H1 (cell line): ENCODE results near the gene GLB1L2. TPM values are rescaled to one million over a fixed set of nuclear protein-coding genes. Genes with fewer than 3 reads are reported as not detected.

ENCODE experiments used
- CTCF ChIA-PET: fragments of 300-600 bp; sonication (Branson Sonifier 250); formaldehyde crosslinking; loops from one replicate; lab custom pipeline; 2021; ENCODE audit not compliant: partially characterized antibody; lab: Charles Lee
- POLR2A ChIA-PET: fragments of 300-600 bp; sonication (Branson Sonifier 250); formaldehyde crosslinking; loops from one replicate; lab custom pipeline; 2021; ENCODE audit warnings: inconsistent platforms; ENCODE audit not compliant: partially characterized antibody; lab: Charles Lee
- DNase-seq, 2 experiments: peaks; one replicate each; pipeline versions ENCODE4 v3.0.0 to v3.0.0-alpha.2; 2010 to 2022; ENCODE audit warnings: low spot score in 2 of 2, low read depth in 1 of 2, mixed read lengths in 1 of 2
- FAIRE-seq: peaks from 2 replicates; lab custom pipeline; 2011; peaks lifted over from hg19 to GRCh38; lab: Jason Lieb, UNC
- H2AFZ ChIP-seq: 2 replicates; pipeline ENCODE4 v1.8.1; 2012; ENCODE audit warnings: low read length, inconsistent platforms
- H2AK5ac ChIP-seq: 2 replicates; pipeline ENCODE4 v1.6.1; 2013; ENCODE audit warnings: low read depth, low read length
- H2BK120ac ChIP-seq: replicated peaks from 2 replicates; pipeline ENCODE3; 2013; ENCODE audit warnings: low read depth, low read length, inconsistent platforms
- H2BK12ac ChIP-seq: 2 replicates; pipeline ENCODE4 v1.6.1; 2013; ENCODE audit warnings: low read depth, low read length
- H2BK15ac ChIP-seq: 2 replicates; pipeline ENCODE4 v1.6.1; 2013; ENCODE audit warnings: low read length
- H2BK20ac ChIP-seq: 2 replicates; pipeline ENCODE4 v1.6.1; 2013; ENCODE audit warnings: low read length
- H2BK5ac ChIP-seq: 2 replicates; pipeline ENCODE4 v1.6.1; 2013; ENCODE audit warnings: low read depth, low read length
- H3K14ac ChIP-seq: 2 replicates; pipeline ENCODE4 v1.6.1; 2013; ENCODE audit warnings: inconsistent platforms; ENCODE audit not compliant: insufficient read length
- H3K18ac ChIP-seq: 2 replicates; pipeline ENCODE4 v1.6.1; 2013; ENCODE audit warnings: low read length; ENCODE audit errors: extremely low read depth
- H3K23ac ChIP-seq: 2 replicates; pipeline ENCODE4 v1.6.1; 2013; ENCODE audit warnings: inconsistent platforms; ENCODE audit not compliant: insufficient read length
- H3K23me2 ChIP-seq: 2 replicates; pipeline ENCODE4 v1.6.1; 2013; ENCODE audit warnings: low read depth, low read length
- H3K27ac ChIP-seq: 2 replicates; pipeline ENCODE4 v1.6.1; 2011; ENCODE audit warnings: low read depth, low read length, inconsistent platforms
- H3K27me3 ChIP-seq, 4 experiments: replicated peaks in 1 of 4; 1 replicate in 1 of 4; 2 replicates in 3 of 4; pipeline versions ENCODE4 v1.6.1 to v1.8.1; 2011 to 2013; ENCODE audit warnings: low read length in 3 of 4, mild to moderate bottlenecking in 3 of 4, inconsistent platforms in 2 of 4, mixed read lengths in 2 of 4, moderate library complexity in 1 of 4; ENCODE audit not compliant: control insufficient read depth in 3 of 4, insufficient read depth in 3 of 4; ENCODE audit errors: extremely low read depth in 1 of 4
- H3K36me3 ChIP-seq, 4 experiments: 2 replicates each; pipeline versions ENCODE4 v1.6.1 to v1.8.1; 2011 to 2013; ENCODE audit warnings: mild to moderate bottlenecking in 4 of 4, low read length in 3 of 4, moderate library complexity in 2 of 4, control low read depth in 1 of 4, inconsistent platforms in 1 of 4; ENCODE audit not compliant: insufficient read depth in 4 of 4, control insufficient read depth in 2 of 4
- H3K4ac ChIP-seq: replicated peaks from 2 replicates; pipeline ENCODE3; 2013; ENCODE audit warnings: low read length, low read depth, mixed read lengths, inconsistent platforms; ENCODE audit not compliant: insufficient read length
- H3K4me1 ChIP-seq, 4 experiments: replicated peaks in 1 of 4; 1 replicate in 1 of 4; 2 replicates in 3 of 4; pipeline versions ENCODE4 v1.6.1 to v1.8.1; 2011 to 2013; ENCODE audit warnings: low read length in 3 of 4, inconsistent platforms in 2 of 4, mixed read lengths in 1 of 4; ENCODE audit not compliant: insufficient read depth in 4 of 4, control insufficient read depth in 3 of 4
- H3K4me2 ChIP-seq, 2 experiments: 2 replicates each; pipeline versions ENCODE4 v1.6.1 to v1.8.1; 2011 to 2013; ENCODE audit warnings: low read depth in 2 of 2, low read length in 2 of 2, control low read depth in 1 of 2, inconsistent platforms in 1 of 2, mild to moderate bottlenecking in 1 of 2; ENCODE audit not compliant: insufficient read depth in 1 of 2
- H3K4me3 ChIP-seq, 4 experiments: fragments of 200-600, 300-600 bp in 1 of 4; sonication (generic), shearing (Covaris generic), sonication (Bioruptor Twin) in 1 of 4; 2 replicates each; pipeline versions ENCODE4 v1.5.1 to v1.8.1; 2011 to 2016; ENCODE audit warnings: low read length in 4 of 4, low read depth in 3 of 4, control low read depth in 2 of 4, inconsistent platforms in 2 of 4, mild to moderate bottlenecking in 2 of 4, mixed read lengths in 1 of 4, moderate library complexity in 1 of 4; ENCODE audit not compliant: insufficient read depth in 2 of 4; ENCODE audit errors: extremely low read depth in 1 of 4
- H3K56ac ChIP-seq: replicated peaks from 2 replicates; pipeline ENCODE3; 2013; ENCODE audit warnings: low read depth, mild to moderate bottlenecking, mixed read lengths, low read length, inconsistent platforms; ENCODE audit not compliant: insufficient read length
- H3K79me1 ChIP-seq: 2 replicates; pipeline ENCODE4 v1.6.1; 2013; ENCODE audit warnings: low read depth, low read length, control low read depth
- H3K79me2 ChIP-seq, 2 experiments: 2 replicates each; pipeline versions ENCODE4 v1.6.1 to v1.8.1; 2012 to 2013; ENCODE audit warnings: low read length in 2 of 2, mild to moderate bottlenecking in 2 of 2, inconsistent platforms in 1 of 2; ENCODE audit not compliant: insufficient read depth in 2 of 2, control insufficient read depth in 1 of 2
- H3K9ac ChIP-seq, 4 experiments: replicated peaks in 1 of 4; 1 replicate in 1 of 4; 2 replicates in 3 of 4; pipeline versions ENCODE4 v1.6.1 to v1.8.1; 2011 to 2013; ENCODE audit warnings: low read depth in 3 of 4, low read length in 3 of 4, control low read depth in 2 of 4, mild to moderate bottlenecking in 2 of 4, moderate library complexity in 2 of 4, inconsistent platforms in 1 of 4; ENCODE audit errors: extremely low read depth in 1 of 4
- H3K9me3 ChIP-seq, 2 experiments: 2 replicates each; pipeline versions ENCODE4 v1.6.1 to v1.8.1; 2012 to 2013; ENCODE audit warnings: mild to moderate bottlenecking in 2 of 2, moderate library complexity in 2 of 2, control low read depth in 1 of 2, inconsistent platforms in 1 of 2, low read depth in 1 of 2, low read length in 1 of 2, mixed read lengths in 1 of 2; ENCODE audit not compliant: insufficient read depth in 2 of 2
- H4K20me1 ChIP-seq, 2 experiments: replicated peaks in 1 of 2; 2 replicates each; pipeline versions ENCODE3 to v1.8.1; 2011 to 2013; ENCODE audit warnings: inconsistent platforms in 2 of 2, low read length in 2 of 2, mild to moderate bottlenecking in 1 of 2; ENCODE audit not compliant: insufficient read depth in 2 of 2, control insufficient read depth in 1 of 2
- H4K5ac ChIP-seq: 2 replicates; pipeline ENCODE4 v1.6.1; 2013; ENCODE audit warnings: low read length, low read depth, mixed read lengths, inconsistent platforms; ENCODE audit not compliant: insufficient read length
- H4K8ac ChIP-seq: 2 replicates; pipeline ENCODE4 v1.8.0; 2013; ENCODE audit warnings: mild to moderate bottlenecking, moderate library complexity, low read length, inconsistent platforms; ENCODE audit not compliant: insufficient read depth; ENCODE audit errors: extremely low read depth
- H4K91ac ChIP-seq: replicated peaks from 2 replicates; pipeline ENCODE3; 2013; ENCODE audit warnings: low read length, mixed read lengths, inconsistent platforms; ENCODE audit not compliant: insufficient read length
- BRCA1 ChIP-seq: IDR thresholded peaks from 2 replicates; pipeline ENCODE4 v1.6.1; 2012; ENCODE audit warnings: low read depth, low read length, improper control_type of control experiment
- CBX5 ChIP-seq: fragments of 300-800, 300-1000 bp; sonication (generic); IDR thresholded peaks from 2 replicates; pipeline ENCODE4 v1.7.1; 2016; ENCODE audit warnings: antibody characterized with exemption, low read length, low read depth
- NANOG ChIP-seq: IDR thresholded peaks from 2 replicates; pipeline ENCODE4 v1.6.1; 2011; ENCODE audit warnings: low read length, low read depth, mild to moderate bottlenecking, inconsistent platforms; ENCODE audit not compliant: insufficient read depth, poor library complexity, severe bottlenecking
- SAP30 ChIP-seq: fragments of 300-600 bp; sonication (generic); IDR thresholded peaks from 2 replicates; pipeline ENCODE4 v1.7.1; 2012; ENCODE audit warnings: low read length, moderate library complexity, mild to moderate bottlenecking, inconsistent platforms; ENCODE audit not compliant: insufficient read depth, insufficient replicate concordance
- SP1 ChIP-seq: IDR thresholded peaks from 2 replicates; pipeline ENCODE4 v1.6.1; 2011; ENCODE audit warnings: low read depth, low read length
- TEAD4 ChIP-seq: IDR thresholded peaks from 2 replicates; pipeline ENCODE4 v1.6.1; 2012; ENCODE audit warnings: low read depth, low read length, inconsistent platforms, mixed read lengths
- WGBS, 2 experiments: shearing (Covaris generic) in 1 of 2; methylation state at CpG; one replicate each; pipeline versions ENCODE4 v1.1.6 to v1.1.7; 2013 to 2015; ENCODE audit warnings: low lambda C conversion rate in 2 of 2, mixed read lengths in 2 of 2, inconsistent platforms in 1 of 2, low coverage in 1 of 2, missing lambda C conversion rate in 1 of 2; ENCODE audit not compliant: insufficient replicate concordance in 2 of 2, insufficient coverage in 1 of 2, insufficient read length in 1 of 2; ENCODE audit errors: extremely low coverage in 1 of 2, missing lambda C conversion rate in 1 of 2; 5-methylcytosine and 5-hydroxymethylcytosine counted together
- polyA plus RNA-seq, 7 experiments: library from polyadenylated mRNA; depleted of rRNA in 3 of 7; stranded (reverse) in 5 of 7; unstranded in 2 of 7; fragments of >200 nt in 5 of 7; fragments of 200-250 nt in 2 of 7; gene quantifications; 1 replicate in 5 of 7; 2 replicates in 1 of 7; 4 replicates in 1 of 7; pipeline versions ENCODE4 v1.2.1 to v1.2.3, GENCODE V29; 2011 to 2013; ENCODE audit warnings: missing spikeins in 2 of 7, mixed read lengths in 2 of 7
- total RNA-seq: library from RNA; stranded (reverse); fragmentation: NEBNext Ultra II Directional; extraction: Animal tissue kit (Norgen Biotek cat#: 25700); gene quantifications from 2 replicates; pipeline ENCODE4 v1.2.1, GENCODE V29; 2021

Gene GLB1L2
- total and polyA plus RNA-seq, 2 of the 8 experiments (the other 6 are each of a cell fraction or from before 2014, with no cell fraction given): 4.4 to 7.9 TPM

DNA sequence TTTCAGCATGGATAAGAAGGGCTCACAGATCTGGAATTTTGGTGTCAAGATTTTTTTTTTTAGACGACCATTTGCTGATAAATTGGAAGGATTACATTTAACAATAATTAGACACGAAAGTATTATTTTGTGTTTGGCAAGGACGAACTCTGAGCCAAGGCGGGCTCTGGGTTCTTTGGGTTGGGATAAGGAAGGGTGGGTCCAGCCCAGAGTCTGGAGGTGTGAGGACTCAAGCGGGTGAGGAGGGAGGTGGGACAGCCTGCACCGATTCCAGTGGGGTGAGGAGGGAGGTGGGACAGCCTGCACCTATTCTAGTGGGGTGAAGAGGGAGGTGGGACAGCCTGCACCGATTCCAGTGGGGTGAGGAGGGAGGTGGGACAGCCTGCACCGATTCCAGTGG, 76.1 kb downstream of the GLB1L2 start:
- H2AFZ ChIP-seq: no peak overlapping the region
- peaks cover 10% of the 10 kb centered on the region; the same call in 1 of the 2 replicates for H3K23me2 ChIP-seq
- no peak overlapping the region for H2AK5ac ChIP-seq
- H3K4me3 ChIP-seq: no peak overlapping the region
- H3K14ac ChIP-seq: no peak overlapping the region
- no peak overlapping the region for H4K5ac ChIP-seq
- no peaks in the 10 kb centered on the region for H3K9me3 ChIP-seq
- WGBS, 2 experiments: 94% methylated on average over 6 of the region's 8 CpGs; no CpG with 5 or more reads in 1 of the 2 experiments
- POLR2A ChIA-PET: interaction anchor here (1.0 kb wide), 1 partner anchor 18 kb away, joined by 3 read pairs; no protein-coding TSS in a partner anchor
- DNase-seq (no peak), FAIRE-seq (no peak)
- H4K8ac ChIP-seq: no peak overlapping the region
- H2BK120ac ChIP-seq: no peak overlapping the region
- H3K23ac ChIP-seq: no peak overlapping the region
- no peak overlapping the region for H3K27ac ChIP-seq
- H3K4me2 ChIP-seq: no peak overlapping the region
- H3K79me2 ChIP-seq: peaks cover 5 to 50% of the 10 kb centered on the region in 2 experiments; a peak in 2 of 4 replicates
- no peak overlapping the region for H3K9ac ChIP-seq
- no peak overlapping the region for H2BK20ac ChIP-seq
- no peak overlapping the region for H3K18ac ChIP-seq
- peaks cover 0 to 5% (median 1%) of the 10 kb centered on the region in 4 experiments; a peak in 3 of 7 replicates for H3K27me3 ChIP-seq
- H2BK5ac ChIP-seq: no peak overlapping the region
- H4K91ac ChIP-seq: no peak overlapping the region
- no peak overlapping the region for H3K4ac ChIP-seq
- H2BK15ac ChIP-seq: no peak overlapping the region
- H3K79me1 ChIP-seq: peaks cover 18% of the 10 kb centered on the region
- H3K56ac ChIP-seq: no peak overlapping the region
- H3K4me1 ChIP-seq: peaks cover 5 to 18% (median 11%) of the 10 kb centered on the region in 4 experiments
- no peak overlapping the region for H2BK12ac ChIP-seq
- TF ChIP-seq TEAD4 (no peak), BRCA1 (no peak), CBX5 (no peak), SAP30 (no peak), SP1 (no peak), NANOG (no peak)
- peaks cover 18 to 19% of the 10 kb centered on the region in 2 experiments for H4K20me1 ChIP-seq
- CTCF ChIA-PET: interaction anchor here (1.2 to 2.3 kb wide), 2 partner anchors 11 to 14 kb away, joined by 4 to 14 read pairs; no protein-coding TSS in a partner anchor
- H3K36me3 ChIP-seq: no peaks in the 10 kb centered on the region; a peak in 1 of 8 replicates
